ENCODE results near the gene HLA-DRA. TPM values are rescaled to one million over a fixed set of nuclear protein-coding genes. Genes with fewer than 3 reads are reported as not detected.

HLA-DRA gene
- total and polyA plus RNA-seq, 2 of the 8 experiments (the other 6 are each of a cell fraction or from before 2014, with no cell fraction given), result 5.0 to 6.2 TPM

DNA sequence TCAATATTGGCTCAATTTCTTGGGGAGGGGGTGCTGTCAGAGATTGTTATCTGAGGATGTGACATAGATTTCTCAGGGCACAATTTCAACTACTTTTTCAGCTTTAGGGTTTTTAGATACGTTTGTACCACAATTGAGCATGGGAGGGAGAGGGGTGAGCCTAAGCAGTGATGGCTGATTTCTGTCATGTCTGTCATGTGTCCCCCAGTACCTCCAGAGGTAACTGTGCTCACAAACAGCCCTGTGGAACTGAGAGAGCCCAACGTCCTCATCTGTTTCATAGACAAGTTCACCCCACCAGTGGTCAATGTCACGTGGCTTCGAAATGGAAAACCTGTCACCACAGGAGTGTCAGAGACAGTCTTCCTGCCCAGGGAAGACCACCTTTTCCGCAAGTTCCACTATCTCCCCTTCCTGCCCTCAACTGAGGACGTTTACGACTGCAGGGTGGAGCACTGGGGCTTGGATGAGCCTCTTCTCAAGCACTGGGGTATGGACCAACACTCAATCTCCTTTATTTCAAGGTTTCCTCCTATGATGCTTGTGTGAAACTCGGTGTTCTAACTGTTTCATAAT lies 3.4 kb downstream of the HLA-DRA start (continued):
- TF ChIP-seq, protein P1, sequence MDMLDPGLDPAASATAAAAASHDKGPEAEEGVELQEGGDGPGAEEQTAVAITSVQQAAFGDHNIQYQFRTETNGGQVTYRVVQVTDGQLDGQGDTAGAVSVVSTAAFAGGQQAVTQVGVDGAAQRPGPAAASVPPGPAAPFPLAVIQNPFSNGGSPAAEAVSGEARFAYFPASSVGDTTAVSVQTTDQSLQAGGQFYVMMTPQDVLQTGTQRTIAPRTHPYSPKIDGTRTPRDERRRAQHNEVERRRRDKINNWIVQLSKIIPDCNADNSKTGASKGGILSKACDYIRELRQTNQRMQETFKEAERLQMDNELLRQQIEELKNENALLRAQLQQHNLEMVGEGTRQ (IDR thresholded peaks at IDR 0.05; ENCODE audit: low read length), result no peak

All from H1 (cell line).